ENCODE measurements around the gene WNK2. TPM values are rescaled to one million over a fixed set of nuclear protein-coding genes. Genes with fewer than 3 reads are reported as not detected.
"Not testable (repeated sequence)": the region's sequence is repeated elsewhere in the genome, so short reads cannot be mapped to it uniquely, and the experiment has no call there.

Gene WNK2
- total and polyA plus RNA-seq, 9 donors: 7.4 to 20.7 (median 14.9) TPM

DNA sequence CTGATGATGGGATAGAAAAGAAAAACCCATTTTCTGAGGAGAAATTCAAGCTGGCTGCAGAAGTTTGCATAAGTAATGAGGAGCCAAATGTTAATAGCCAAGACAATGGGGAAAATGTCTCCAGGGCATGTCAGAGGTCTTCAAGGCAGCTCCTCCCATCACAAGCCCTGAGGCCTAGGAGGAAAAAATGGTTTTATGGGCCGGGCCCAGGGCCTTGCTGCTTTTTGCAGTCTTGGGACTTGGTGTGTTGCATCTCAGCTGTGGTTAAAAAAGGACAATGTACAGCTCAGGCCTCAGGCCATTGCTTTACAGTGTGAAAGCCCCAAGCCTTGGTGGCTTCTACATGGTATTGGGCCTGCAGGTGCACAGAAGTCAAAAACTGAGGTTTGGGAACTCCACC lies 154.3 kb downstream of the WNK2 start:
- not testable (repeated sequence) for H3K27me3 ChIP-seq (ENCODE audit: control insufficient read depth, insufficient read depth, low read length); H3K9me3 ChIP-seq (replicated peaks; ENCODE audit: control insufficient read depth, low read depth, low read length); H3K4me1 ChIP-seq (ENCODE audit: control insufficient read depth, insufficient read depth, low read length); H3K27ac ChIP-seq (ENCODE audit: low read length); H3K4me3 ChIP-seq (ENCODE audit: low read length); H3K36me3 ChIP-seq (ENCODE audit: control insufficient read depth, insufficient read depth, low read length); DNase-seq
- WGBS (ENCODE audit: insufficient coverage): no CpG with 5 or more reads among the region's 1 CpG

DNA sequence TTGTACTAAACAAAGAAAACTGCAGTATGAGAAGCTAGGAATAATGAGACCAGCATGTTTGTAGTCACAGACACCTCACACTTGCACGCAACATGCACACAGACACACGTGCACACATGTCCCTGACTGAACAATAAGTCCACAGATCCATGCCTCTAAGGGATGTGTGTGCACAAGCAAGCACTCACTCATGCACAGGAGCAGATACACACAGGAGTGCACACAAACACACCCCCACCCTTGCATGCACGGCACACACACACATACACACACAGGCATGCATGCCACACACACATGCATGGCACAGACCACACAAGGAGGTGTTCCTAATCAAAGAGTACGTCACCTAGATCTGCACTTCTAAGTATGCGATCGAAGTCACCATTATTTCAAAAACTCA lies 156.2 kb downstream of the WNK2 start:
- Histone ChIP-seq H3K4me1 (ENCODE audit: control insufficient read depth, insufficient read depth, low read length) (no peaks in the 10 kb centered on the region), H3K4me3 (ENCODE audit: low read length) (no peak overlapping the region), H3K27ac (ENCODE audit: low read length) (no peak overlapping the region), H3K9me3 (replicated peaks; ENCODE audit: control insufficient read depth, low read depth, low read length) (peaks cover 3% of the 10 kb centered on the region), H3K36me3 (ENCODE audit: control insufficient read depth, insufficient read depth, low read length) (no peaks in the 10 kb centered on the region), H3K27me3 (ENCODE audit: control insufficient read depth, insufficient read depth, low read length) (no peaks in the 10 kb centered on the region)
- WGBS (ENCODE audit: insufficient coverage): 85% methylated on average over 2 of the region's 6 CpGs
- no peak for DNase-seq

DNA sequence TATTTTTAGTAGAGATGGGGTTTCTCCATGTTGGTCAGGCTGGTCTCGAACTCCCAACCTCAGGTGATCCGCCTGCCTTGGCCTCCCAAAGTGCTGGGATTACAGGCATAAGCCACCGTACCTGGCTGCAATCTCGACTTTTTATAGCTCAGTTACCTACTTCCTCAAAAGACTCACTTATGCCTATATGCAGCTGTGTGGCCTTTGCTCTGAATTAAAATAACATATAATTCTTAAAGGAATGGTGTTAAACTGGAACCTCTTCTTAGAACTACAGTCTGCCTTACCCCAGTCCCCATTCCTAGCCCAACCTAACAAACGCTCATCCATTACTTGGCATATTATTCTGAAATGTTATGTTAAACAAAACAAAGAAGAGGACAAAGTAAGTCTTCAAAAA lies 157.9 kb downstream of the WNK2 start:
- not testable (repeated sequence) for DNase-seq; H3K27me3 ChIP-seq (ENCODE audit: control insufficient read depth, insufficient read depth, low read length); H3K36me3 ChIP-seq (ENCODE audit: control insufficient read depth, insufficient read depth, low read length); H3K9me3 ChIP-seq (replicated peaks; ENCODE audit: control insufficient read depth, low read depth, low read length); H3K27ac ChIP-seq (ENCODE audit: low read length); H3K4me3 ChIP-seq (ENCODE audit: low read length)
- peaks cover 10% of the 10 kb centered on the region for H3K4me1 ChIP-seq (ENCODE audit: control insufficient read depth, insufficient read depth, low read length)
- WGBS (ENCODE audit: insufficient coverage): no CpG with 5 or more reads among the region's 5 CpGs

DNA sequence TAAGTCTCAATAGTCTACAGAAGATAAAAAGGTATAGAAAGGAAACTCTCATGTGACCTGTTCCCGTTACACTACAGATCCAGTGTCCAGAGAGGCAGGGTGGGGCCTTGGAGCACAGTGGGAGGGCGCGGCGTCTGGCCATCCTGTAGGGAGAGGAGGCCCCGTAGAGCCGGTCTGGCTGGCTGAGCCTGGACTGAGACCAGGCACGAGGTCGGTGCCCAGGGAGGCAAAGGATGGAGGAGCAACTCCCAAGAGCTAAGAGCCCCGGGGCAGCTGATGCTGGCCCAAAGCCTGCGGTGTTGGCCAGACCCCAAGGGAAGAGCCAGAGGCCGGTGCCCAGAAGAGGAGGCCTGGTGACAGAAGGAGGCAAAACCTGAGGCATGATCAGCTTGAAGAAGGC lies 158.5 kb downstream of the WNK2 start:
- not testable (repeated sequence) for H3K27ac ChIP-seq (ENCODE audit: low read length); H3K9me3 ChIP-seq (replicated peaks; ENCODE audit: control insufficient read depth, low read depth, low read length); DNase-seq; H3K4me3 ChIP-seq (ENCODE audit: low read length); H3K36me3 ChIP-seq (ENCODE audit: control insufficient read depth, insufficient read depth, low read length)
- WGBS (ENCODE audit: insufficient coverage): 58% methylated on average over 5 of the region's 11 CpGs
- Histone ChIP-seq H3K27me3 (ENCODE audit: control insufficient read depth, insufficient read depth, low read length) (peaks cover 10% of the 10 kb centered on the region), H3K4me1 (ENCODE audit: control insufficient read depth, insufficient read depth, low read length) (peaks cover 10% of the 10 kb centered on the region)

DNA sequence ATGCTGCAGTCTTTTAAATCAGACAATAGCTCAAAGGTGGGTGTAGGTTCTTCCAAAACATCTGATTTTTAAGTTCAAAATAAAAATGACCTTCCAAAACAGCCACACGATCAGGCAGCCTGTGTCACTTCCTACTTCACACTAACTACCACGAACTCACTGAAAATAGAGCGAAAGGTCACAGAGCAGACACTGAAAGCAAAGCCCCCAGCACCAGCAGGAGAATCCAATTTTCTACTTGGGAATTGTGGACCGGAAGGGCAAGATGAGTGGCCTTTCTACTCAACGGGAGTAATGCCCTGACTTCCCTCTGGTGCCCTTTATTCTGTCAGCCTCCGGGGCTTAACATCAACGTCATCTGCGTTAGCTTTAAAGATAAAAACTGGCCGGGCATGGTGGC lies 159.7 kb downstream of the WNK2 start:
- Histone ChIP-seq H3K36me3 (ENCODE audit: control insufficient read depth, insufficient read depth, low read length) (no peaks in the 10 kb centered on the region), H3K4me3 (ENCODE audit: low read length) (no peak overlapping the region), H3K27me3 (ENCODE audit: control insufficient read depth, insufficient read depth, low read length) (peaks cover 10% of the 10 kb centered on the region), H3K27ac (ENCODE audit: low read length) (no peak overlapping the region), H3K4me1 (ENCODE audit: control insufficient read depth, insufficient read depth, low read length) (peaks cover 10% of the 10 kb centered on the region), H3K9me3 (replicated peaks; ENCODE audit: control insufficient read depth, low read depth, low read length) (no peaks in the 10 kb centered on the region)
- DNase-seq: no peak
- 60% methylated on average over 6 of the region's 9 CpGs for WGBS (ENCODE audit: insufficient coverage)

DNA sequence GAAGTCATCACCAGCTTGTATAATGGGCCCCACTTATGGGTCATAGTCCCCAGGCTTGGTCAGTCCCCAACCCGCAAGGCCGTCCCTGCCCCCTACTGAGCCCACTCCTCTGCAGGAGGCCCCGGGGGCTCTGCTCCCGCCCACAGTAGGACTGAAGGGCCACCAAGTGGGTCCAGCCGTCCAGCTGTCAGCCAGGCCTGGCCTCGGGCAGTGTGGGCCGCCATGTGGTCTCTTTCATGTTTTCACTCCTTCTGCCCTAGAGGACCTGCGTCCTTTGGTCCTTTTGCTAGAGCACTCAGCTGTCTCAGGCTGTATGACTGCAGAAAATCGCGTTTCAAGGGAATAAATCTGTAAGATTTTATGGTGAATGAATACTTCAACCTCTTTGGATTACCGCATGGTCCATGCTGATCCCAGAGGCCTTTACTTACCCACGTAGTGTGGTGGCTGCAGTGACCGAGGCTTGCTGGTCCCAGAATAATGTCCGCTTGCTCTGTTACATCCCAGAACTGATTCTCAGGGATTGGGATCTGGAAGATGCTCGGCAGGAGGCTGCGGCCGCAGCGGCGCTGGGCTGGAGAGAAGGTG lies 161.8 kb downstream of the WNK2 start:
- DNase-seq: no peak
- Histone ChIP-seq H3K4me1 (ENCODE audit: control insufficient read depth, insufficient read depth, low read length) (peaks cover 10% of the 10 kb centered on the region), H3K27me3 (ENCODE audit: control insufficient read depth, insufficient read depth, low read length) (peaks cover 10% of the 10 kb centered on the region), H3K27ac (ENCODE audit: low read length) (no peak overlapping the region), H3K36me3 (ENCODE audit: control insufficient read depth, insufficient read depth, low read length) (no peaks in the 10 kb centered on the region), H3K4me3 (ENCODE audit: low read length) (peak overlapping the region; percentile 41), H3K9me3 (replicated peaks; ENCODE audit: control insufficient read depth, low read depth, low read length) (no peaks in the 10 kb centered on the region)
- WGBS (ENCODE audit: insufficient coverage): 40% methylated on average over 16 of the region's 19 CpGs

DNA sequence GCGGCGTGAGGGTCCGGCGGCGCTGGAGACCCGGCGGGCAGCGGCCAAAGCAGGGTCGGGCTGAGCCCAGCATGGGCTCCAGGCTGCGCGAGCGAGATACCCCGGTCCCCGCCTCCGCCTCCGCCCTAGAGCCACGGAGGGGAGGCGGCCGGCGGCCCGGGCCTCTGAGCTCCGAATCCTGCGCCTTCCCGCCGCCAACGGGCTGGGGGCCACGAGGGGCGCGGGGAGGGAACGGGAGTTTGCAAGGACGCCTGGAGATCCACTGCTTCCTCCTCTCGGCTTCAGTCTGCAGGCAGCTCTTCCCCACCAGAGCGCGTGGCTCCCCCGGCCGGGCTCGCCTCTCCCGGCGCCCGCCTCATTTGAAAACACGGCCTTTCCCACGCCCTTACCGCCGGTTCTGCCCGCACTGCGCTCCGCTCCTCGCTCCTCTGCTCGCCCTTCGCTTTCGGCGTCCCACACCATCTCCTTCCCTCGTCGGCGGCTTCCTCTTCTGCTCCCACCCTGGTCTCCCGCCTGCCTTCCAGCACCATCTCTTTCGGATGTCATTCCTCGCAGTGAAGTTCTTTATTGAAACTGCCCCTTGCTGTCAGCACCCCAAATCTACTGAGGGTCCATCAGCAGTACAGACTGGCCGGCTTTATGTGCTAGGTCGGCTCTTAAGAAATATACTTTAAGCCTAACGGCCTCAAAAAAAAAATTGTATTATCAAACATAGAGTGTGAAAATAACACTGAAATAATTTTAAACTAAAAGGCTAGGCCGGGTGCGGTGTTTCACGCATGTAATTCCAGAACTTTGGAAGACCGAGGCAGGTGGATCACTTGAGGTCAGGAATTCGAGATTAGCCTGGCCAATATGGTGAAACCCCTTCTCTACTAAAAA lies 162.5 kb downstream of the WNK2 start:
- Histone ChIP-seq H3K27ac (ENCODE audit: low read length) (no peak overlapping the region), H3K27me3 (ENCODE audit: control insufficient read depth, insufficient read depth, low read length) (peaks cover 10% of the 10 kb centered on the region), H3K4me1 (ENCODE audit: control insufficient read depth, insufficient read depth, low read length) (peaks cover 10% of the 10 kb centered on the region), H3K9me3 (replicated peaks; ENCODE audit: control insufficient read depth, low read depth, low read length) (no peaks in the 10 kb centered on the region), H3K4me3 (ENCODE audit: low read length) (peak overlapping the region; percentile 41), H3K36me3 (ENCODE audit: control insufficient read depth, insufficient read depth, low read length) (no peaks in the 10 kb centered on the region)
- 7% methylated on average over 58 of the region's 66 CpGs for WGBS (ENCODE audit: insufficient coverage)
- DNase-seq: peak; percentile 63

DNA sequence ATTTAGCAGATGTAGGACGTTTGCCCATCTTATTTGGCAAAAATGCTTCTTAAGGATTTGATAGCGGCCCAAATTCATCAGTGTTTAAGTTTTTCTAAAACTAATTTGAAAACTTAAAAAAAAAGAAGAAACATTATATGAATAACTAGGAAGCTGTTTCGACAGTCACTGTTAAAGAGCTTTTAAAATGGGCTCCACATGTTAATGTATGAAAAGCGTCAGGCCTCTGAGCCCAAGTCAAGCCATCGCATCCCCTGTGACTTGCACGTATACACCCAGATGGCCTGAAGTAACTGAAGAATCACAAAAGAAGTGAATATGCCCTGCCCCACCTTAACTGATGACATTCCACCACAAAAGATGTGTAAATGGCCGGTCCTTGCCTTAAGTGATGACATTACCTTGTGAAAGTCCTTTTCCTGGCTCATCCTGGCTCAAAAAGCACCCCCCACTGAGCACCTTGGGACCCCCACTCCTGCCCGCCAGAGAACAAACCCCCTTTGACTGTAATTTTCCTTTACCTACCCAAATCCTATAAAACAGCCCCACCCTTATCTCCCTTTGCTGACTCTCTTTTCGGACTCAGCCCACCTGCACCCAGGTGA lies 163.5 kb downstream of the WNK2 start:
- not testable (repeated sequence) for H3K4me3 ChIP-seq (ENCODE audit: low read length); H3K36me3 ChIP-seq (ENCODE audit: control insufficient read depth, insufficient read depth, low read length); H3K9me3 ChIP-seq (replicated peaks; ENCODE audit: control insufficient read depth, low read depth, low read length); H3K27ac ChIP-seq (ENCODE audit: low read length); DNase-seq
- 92% methylated on average over 4 of the region's 9 CpGs for WGBS (ENCODE audit: insufficient coverage)
- Histone ChIP-seq H3K27me3 (ENCODE audit: control insufficient read depth, insufficient read depth, low read length) (peaks cover 10% of the 10 kb centered on the region), H3K4me1 (ENCODE audit: control insufficient read depth, insufficient read depth, low read length) (peaks cover 10% of the 10 kb centered on the region)

DNA sequence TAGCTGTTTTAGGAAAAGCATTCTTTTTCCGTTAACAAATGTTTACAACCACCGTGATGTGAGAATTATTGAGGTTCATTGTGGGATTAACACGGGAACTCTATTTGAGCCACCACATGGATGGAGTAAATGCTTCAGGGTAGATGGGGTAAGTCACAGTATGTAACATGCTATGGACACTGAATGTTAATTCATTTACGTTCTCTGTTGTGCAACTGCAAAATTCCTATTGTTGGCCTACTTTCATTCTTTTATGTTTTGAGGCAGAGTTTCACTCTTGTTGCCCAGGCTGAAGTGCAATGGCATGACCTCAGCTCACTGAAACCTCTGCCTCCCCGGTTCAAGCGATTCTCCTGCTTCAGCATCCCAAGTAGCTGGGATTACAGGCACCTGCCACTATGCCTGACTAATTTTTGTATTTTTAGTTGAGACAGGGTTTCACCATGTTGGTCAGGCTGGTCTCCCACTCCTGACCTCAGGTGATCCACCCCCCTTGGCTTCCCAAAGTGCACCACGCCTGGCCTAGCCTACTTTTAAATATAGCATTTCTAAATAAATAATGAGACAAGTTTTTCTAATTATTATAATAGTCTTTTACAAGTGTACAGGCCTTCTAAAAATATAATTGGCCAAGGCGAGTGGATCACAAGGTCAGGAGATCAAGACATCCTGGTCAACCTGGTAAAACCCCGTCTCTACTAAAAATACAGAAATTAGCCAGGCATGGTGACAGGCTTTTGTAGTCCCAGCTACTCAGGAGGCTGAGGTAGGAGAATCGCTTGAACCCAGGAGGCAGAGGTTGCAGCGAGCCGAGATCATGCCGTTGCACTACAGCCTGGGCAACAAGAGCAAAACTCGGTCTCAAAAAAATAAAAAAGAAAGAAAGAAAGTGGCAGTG lies 169.7 kb downstream of the WNK2 start:
- H3K9me3 ChIP-seq (replicated peaks; ENCODE audit: control insufficient read depth, low read depth, low read length); H3K4me1 ChIP-seq (ENCODE audit: control insufficient read depth, insufficient read depth, low read length); DNase-seq; H3K36me3 ChIP-seq (ENCODE audit: control insufficient read depth, insufficient read depth, low read length); H3K27ac ChIP-seq (ENCODE audit: low read length); H3K4me3 ChIP-seq (ENCODE audit: low read length); H3K27me3 ChIP-seq (ENCODE audit: control insufficient read depth, insufficient read depth, low read length): not testable (repeated sequence)
- WGBS (ENCODE audit: insufficient coverage): 92% methylated on average over 9 of the region's 14 CpGs

DNA sequence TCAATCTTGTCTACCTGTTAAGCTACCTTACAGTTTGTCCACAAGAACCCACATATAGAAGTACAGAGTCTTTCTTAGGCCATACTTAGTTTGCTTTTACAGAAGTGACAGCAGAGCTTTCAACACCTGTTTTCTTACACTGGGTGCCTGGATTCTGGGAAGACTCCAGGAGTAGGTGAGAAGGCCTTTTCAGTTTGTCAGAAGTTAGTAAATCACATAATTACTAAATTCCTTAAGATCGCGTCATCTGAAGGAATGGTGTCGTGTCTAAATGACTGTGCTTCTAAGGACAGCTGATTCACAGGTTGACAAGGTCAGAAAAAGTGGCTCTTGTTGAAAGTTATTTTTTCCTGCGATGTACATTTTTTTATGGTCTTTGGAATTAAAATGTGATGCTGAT lies 170.5 kb downstream of the WNK2 start:
- WGBS (ENCODE audit: insufficient coverage): 100% methylated on average over 1 of the region's 4 CpGs
- Histone ChIP-seq H3K27ac (ENCODE audit: low read length) (no peak overlapping the region), H3K27me3 (ENCODE audit: control insufficient read depth, insufficient read depth, low read length) (no peaks in the 10 kb centered on the region), H3K4me1 (ENCODE audit: control insufficient read depth, insufficient read depth, low read length) (no peaks in the 10 kb centered on the region), H3K4me3 (ENCODE audit: low read length) (no peak overlapping the region), H3K9me3 (replicated peaks; ENCODE audit: control insufficient read depth, low read depth, low read length) (no peaks in the 10 kb centered on the region), H3K36me3 (ENCODE audit: control insufficient read depth, insufficient read depth, low read length) (no peaks in the 10 kb centered on the region)
- no peak for DNase-seq
